Anterior cingulate cortex (tissue), 58 donors: ENCODE measurements around the gene PKDCC.

Experiments used
- DNase-seq, 58 donors: peaks; one replicate each; lab custom pipeline; 2025; lab: John Stamatoyannopoulos, UW

PKDCC gene

GRCh38 chr2:42048299-42049220 is 739 bp downstream of the PKDCC start:
- peak in 5 of 58 donors; percentile 15 to 39 (median 28) for DNase-seq

- DNase-seq: no peak
Observed at GRCh38 chr2:42049221-42050009, 1.6 kb downstream of the PKDCC start.

DNA sequence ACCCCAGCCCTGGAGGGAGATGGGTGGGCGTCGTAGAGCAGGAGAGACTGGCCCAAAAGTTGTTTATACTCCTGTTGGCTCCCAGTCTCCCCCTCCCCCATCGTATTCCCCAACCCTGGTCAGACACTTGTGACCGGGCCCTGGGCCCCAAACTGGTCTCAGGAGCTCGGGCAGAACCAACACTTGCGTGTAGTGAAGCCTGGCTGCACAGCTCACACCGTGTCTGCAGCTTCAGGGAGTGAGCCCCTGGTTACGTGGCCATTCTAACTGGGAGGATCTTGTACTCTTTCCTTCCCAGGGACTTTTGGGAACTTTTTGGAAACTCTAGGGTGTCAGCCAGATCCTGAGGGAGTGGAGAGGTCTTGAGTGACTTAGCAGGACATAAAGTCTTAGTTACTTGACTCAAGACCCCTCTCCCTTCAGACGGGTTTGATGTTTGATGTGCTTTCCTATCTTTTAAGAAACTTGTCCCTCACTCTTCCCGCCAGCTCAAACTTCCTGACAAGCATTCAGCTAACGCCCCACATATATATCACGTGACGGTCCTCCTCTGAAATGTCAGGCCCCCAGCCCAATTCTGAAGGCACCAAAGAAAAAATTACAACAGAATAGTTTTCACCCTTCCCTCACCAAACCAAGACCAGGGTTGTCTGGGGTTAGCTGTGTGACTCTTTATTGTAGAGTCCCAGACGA is 2.3 kb downstream of the PKDCC start:
- no peak for DNase-seq

GRCh38 chr2:42050703-42051542 is 3.1 kb downstream of the PKDCC start:
- DNase-seq: no peak

GRCh38 chr2:42051543-42052235 is 3.9 kb downstream of the PKDCC start:
- no peak for DNase-seq

DNA sequence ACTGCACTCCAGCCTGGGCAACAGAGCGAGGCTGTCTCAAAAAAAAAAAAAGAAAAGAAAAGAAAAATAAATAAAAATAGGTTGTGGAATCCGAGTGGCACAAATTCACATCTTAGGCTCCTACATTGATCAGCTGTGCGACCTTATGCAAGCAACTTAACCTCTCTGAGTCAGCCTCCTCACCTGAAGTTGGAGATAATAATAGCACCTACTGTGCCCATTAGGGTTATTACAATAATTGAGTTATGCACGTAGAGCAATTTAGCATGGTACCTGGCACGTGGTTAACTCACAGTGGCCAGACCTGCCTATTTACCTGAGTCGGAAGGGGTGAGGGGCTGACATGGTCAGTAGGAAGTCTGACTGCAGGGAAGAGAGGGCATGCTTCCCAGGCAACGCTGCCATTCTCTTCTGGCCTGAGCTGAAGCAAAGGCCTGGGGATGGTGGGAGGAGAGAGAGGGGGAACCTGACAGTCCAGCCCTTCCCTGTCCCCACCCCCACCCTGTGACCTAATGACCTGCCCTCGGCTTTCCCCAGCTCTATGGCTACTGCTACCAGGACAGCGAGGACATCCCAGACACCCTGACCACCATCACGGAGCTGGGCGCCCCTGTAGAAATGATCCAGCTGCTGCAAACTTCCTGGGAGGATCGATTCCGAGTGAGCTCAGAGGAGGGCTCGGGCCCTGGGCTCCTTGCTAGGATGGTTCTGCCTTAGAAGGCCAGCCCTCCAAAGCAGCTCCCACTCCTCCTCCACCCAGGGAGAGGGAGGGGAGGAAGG is 5.1 kb downstream of the PKDCC start:
- DNase-seq: no peak

DNA sequence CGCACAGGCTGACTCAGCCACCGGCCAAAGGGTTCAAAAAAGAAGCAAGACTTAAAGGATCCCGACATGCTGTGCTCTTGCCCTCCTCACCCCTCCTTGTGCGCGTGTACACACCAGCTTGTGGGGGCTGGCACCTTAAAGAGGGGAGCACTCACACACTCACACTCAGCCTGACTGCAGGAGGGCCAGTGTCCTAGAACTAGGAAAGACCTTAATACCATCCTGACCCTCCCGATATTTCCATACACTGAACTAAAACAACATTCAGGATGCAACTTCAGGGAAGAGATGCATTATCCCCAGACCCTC is 5.6 kb downstream of the PKDCC start:
- DNase-seq: no peak

GRCh38 chr2:42053791-42054701 is 6.2 kb downstream of the PKDCC start:
- peak in 13 of 58 donors; percentile 11 to 68 (median 30) for DNase-seq

DNA sequence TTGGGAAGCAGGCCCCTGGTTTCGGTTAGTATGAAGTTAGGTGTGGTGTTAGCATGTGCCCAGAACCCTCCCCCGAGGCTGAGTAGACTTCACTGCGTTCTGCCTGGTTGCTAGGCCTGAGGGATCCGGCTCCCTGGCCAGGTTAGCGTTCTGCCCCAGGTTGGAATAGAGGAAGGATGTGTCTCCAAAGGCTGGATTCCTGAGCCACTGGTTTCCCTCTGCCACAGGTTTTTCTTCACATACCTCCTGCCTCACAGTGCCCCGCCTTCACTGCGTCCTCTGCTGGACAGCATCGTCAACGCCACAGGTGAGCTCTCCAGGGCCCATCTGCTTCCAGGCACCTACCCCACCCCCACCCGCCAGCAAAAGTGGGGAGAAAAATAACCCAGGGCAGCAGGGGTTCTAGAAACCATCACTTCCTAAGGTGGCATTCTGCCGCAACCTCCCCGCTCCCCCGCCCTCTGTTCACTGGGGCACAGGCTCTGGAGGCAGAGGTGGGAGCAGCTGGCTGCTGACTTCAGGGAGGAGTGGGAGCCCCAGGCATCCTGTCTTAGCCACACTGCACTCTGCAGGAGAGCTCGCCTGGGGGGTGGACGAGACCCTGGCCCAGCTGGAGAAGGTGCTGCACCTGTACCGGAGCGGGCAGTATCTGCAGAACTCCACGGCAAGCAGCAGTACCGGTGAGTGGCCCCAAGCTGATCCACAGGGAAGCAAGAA is 7.1 kb downstream of the PKDCC start:
- no peak for DNase-seq

- DNase-seq: no peak
Observed at GRCh38 chr2:42055573-42056514, 8.0 kb downstream of the PKDCC start.

- no peak for DNase-seq
Observed at GRCh38 chr2:42057159-42057901, 9.5 kb downstream of the PKDCC start.

GRCh38 chr2:42057902-42058450 is 10.2 kb downstream of the PKDCC start:
- no peak for DNase-seq

- no peak for DNase-seq
Observed at GRCh38 chr2:42059261-42059898, 11.6 kb downstream of the PKDCC start.

- DNase-seq: no peak
Observed at GRCh38 chr2:42060028-42060427, 12.2 kb downstream of the PKDCC start.
